ENCODE data around the gene VPS39. TPM values are rescaled to one million over a fixed set of nuclear protein-coding genes. Genes with fewer than 3 reads are reported as not detected.
A peak's percentile ranks its signal among the peaks of the same experiment; 100 is the strongest.

Gene VPS39
- polyA plus RNA-seq, 2 of the 4 experiments (the other 2 are of a cell fraction) = 18.3 to 33.3 TPM

- Histone ChIP-seq H3K27ac (0 out of 6 replicates have a peak overlapping the region, but pooled peaks of 1 of the 2 experiments have one; percentile 26), H3K4me3 (no peak overlapping the region), H3K4me2 (peak overlapping the region; percentile 22), H3K9me3 (no peaks in the 10 kb centered on the region), H3K4me1 (peaks cover 25% of the 10 kb centered on the region)
- ChIA-PET POLR2A (no interaction called here), CTCF (interaction anchor here (0.8 to 2.3 kb wide), 8 partner anchors 11 to 146 kb away, joined by 3 to 14 read pairs (median 5); no protein-coding TSS in a partner anchor)
- WGBS (ENCODE audit: missing lambda C conversion rate) = 17% methylated on average over 6 of the region's 6 CpGs
- TF ChIP-seq POLR2AphosphoS2 (conservative IDR thresholded peaks at IDR 0.05; ENCODE audit: low read length) (no peak), FOSL2 (IDR thresholded peaks at IDR 0.05) (no peak), FOSL2 (CRISPR knock-in tag; IDR thresholded peaks at IDR 0.05) (no peak), BCL3 (IDR thresholded peaks at IDR 0.05) (no peak), PHF8 (IDR thresholded peaks at IDR 0.05; ENCODE audit: borderline replicate concordance, low read depth) (no peak), SREBF2 (IDR thresholded peaks at IDR 0.05) (no peak), ZC3H11A (IDR thresholded peaks at IDR 0.05) (no peak), HOXB13 (CRISPR knock-in tag; IDR thresholded peaks at IDR 0.05; ENCODE audit: low read depth) (no peak), ATOH8 (CRISPR knock-in tag; IDR thresholded peaks at IDR 0.05; ENCODE audit: low read depth) (no peak), TFCP2L1 (CRISPR knock-in tag; IDR thresholded peaks at IDR 0.05) (no peak), BHLHE40 (IDR thresholded peaks at IDR 0.05; ENCODE audit: low read depth, low read length) (no peak), MAZ (IDR thresholded peaks at IDR 0.05; ENCODE audit: borderline replicate concordance, low read depth, low read length) (no peak), USF2 (IDR thresholded peaks at IDR 0.05) (no peak), JUN (IDR thresholded peaks at IDR 0.05) (no peak), FOXS1 (CRISPR knock-in tag; IDR thresholded peaks at IDR 0.05) (no peak), KDM1A (IDR thresholded peaks at IDR 0.05; ENCODE audit: low read depth) (no peak), HDAC2 (IDR thresholded peaks at IDR 0.05) (no peak), KDM5A (IDR thresholded peaks at IDR 0.05) (no peak), HES2 (IDR thresholded peaks at IDR 0.05) (no peak), NR3C1 (IDR thresholded peaks at IDR 0.05) (no peak)
- FAIRE-seq (no peak), DNase-seq (ENCODE audit: low read depth in 1 of 2, low spot score in 1 of 2) (no peak), ATAC-seq (no peak)
Measured at GRCh38 chr15:42134617-42135245, 73.4 kb downstream of the VPS39 start.

- Histone ChIP-seq H3K4me1 (peaks cover 20% of the 10 kb centered on the region), H3K4me3 (no peak overlapping the region), H3K4me2 (peak overlapping the region; percentile 26; the same call in 1 of the 3 replicates), H3K27ac (no peak overlapping the region), H3K9me3 (no peaks in the 10 kb centered on the region)
- FAIRE-seq (no peak), DNase-seq (ENCODE audit: low read depth in 1 of 2, low spot score in 1 of 2) (peak; percentile 41 to 54), ATAC-seq (peak; percentile 77 to 91; a peak in 4 of 6 replicates)
- 51% methylated on average over 9 of the region's 11 CpGs for WGBS (ENCODE audit: missing lambda C conversion rate)
- ChIA-PET CTCF (interaction anchor here (0.6 to 2.3 kb wide), 11 partner anchors 11 to 145 kb away, joined by 3 to 14 read pairs (median 4); no protein-coding TSS in a partner anchor), POLR2A (no interaction called here)
- TF ChIP-seq RFX5 (IDR thresholded peaks at IDR 0.05) (no peak), HES2 (IDR thresholded peaks at IDR 0.05) (no peak), SMC3 (IDR thresholded peaks at IDR 0.05) (peak; percentile 34; the same call in 1 of the 3 replicates), CTCF (IDR thresholded peaks at IDR 0.05) (peak; percentile 52), RAD21 (conservative IDR thresholded peaks at IDR 0.05 in 1 of 2, IDR thresholded peaks at IDR 0.05 in 1 of 2) (peak; percentile 55 to 65)
Measured at GRCh38 chr15:42133886-42134502, 74.1 kb downstream of the VPS39 start.
